Inflammatory macrophage (primary cell): ENCODE results near the gene PDE4D.

Source experiments
- DNase-seq, 2 donors: peaks; one replicate each; pipeline ENCODE4 v3.0.0-alpha.2; 2020 to 2022

PDE4D gene

DNA sequence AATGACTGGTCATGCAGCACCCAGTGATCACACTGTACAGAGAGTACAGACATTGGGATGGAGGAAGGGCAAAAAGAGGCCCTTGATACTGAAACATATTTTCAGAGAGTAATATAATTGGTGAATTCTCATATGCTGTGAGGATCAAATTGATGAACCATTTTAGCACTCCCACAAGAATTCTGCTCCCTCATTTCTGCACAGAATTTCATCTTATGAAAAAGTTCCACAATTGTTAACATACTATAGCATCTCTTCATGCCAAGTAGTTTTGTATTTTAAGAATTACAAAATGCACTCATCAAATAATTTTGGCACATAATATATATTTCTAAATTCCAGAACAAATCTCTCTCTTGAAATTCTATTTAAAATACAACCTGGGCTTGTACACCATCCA lies 351.2 kb downstream of the PDE4D start:
- DNase-seq, result no peak

DNA sequence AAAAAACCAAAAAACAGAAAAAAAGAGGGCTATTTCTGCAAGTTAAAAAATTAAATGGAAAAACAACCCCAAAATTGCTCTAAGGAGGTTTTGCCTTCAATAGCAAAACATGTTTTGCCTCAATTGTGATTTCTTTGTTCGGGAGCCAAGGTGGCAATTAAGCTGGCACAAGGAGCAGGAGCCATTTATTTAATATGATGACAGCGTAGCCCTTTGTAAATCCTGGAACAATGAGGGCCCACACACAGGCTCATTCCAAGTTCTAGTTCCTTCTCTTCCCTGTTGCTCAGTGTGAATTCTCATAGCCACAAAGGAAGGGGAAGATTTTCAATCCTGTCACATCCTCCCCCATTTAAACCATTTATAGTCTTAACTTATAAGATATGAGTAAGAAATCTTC lies 353.2 kb downstream of the PDE4D start:
- DNase-seq, result no peak

DNA sequence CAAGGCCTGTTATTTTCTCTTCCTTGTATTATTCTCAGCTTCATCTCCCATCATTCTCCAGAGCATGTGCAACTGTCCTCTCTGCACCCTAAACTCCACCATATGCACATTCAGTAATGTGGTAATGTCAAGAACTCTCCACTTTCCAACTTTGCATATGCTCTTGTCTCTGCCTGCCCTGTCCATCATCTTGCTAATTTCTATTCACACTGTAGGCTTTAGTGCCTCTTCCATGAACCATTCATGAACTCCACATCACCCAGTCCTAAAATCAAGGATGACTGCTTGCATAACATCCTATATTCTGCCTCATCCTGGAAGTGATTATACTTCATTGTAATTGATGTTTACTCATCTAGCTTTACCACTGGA lies 354.8 kb downstream of the PDE4D start:
- no peak for DNase-seq

DNA sequence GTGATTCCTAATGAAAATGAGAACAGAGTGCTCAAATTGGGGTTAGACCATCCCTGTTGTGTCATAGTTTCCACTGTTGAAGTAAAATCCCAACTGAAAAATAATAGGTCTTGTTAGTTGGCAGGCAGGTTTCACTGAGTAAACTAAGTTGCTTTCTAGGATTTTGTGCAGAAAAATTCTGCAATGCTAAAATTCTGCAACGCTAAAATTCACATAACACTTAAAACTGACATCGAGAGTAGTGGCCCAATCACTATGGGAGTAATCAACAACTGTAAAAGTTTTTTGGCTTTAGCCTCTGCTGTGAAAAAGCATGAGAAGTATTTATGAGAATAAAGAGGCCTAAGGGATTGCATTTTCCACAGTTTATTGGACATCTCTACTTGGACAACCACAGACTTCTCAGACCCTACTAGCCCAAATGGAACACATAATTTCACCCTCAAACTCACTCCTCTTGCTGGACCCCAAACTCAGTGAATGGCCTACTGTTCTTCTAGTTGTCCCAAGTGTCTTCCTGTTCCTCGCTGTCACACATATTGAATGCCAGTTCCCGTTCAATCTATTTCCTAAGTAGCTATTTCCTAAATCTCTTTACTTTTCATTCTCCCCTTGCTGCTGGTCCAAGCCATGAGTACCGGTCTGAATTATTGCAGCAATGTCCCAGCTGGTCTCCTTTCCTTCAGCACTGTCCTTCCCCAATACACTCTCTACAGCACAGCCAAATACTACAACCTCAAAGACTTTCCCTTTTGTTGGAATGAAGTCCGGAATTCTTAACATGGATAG lies 355.4 kb downstream of the PDE4D start:
- DNase-seq, result no peak

DNA sequence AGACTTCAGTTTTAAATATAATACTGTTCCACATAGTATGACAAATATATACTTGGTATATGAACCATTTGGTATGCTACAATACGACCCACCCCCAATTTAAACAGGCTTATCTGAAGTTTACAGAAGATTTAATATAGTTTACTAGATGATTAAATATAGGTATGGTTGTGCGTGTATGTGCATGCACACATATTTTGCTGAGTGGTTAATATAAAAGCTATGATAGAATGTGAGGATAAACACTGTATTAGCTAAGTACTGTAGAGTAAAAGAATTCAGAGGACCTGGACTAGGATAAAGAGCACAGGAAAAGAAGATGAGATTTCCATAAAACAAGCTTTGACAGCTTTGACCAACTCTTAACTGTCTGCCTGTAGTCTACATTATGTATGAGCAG lies 356.7 kb downstream of the PDE4D start:
- DNase-seq, result no peak

DNA sequence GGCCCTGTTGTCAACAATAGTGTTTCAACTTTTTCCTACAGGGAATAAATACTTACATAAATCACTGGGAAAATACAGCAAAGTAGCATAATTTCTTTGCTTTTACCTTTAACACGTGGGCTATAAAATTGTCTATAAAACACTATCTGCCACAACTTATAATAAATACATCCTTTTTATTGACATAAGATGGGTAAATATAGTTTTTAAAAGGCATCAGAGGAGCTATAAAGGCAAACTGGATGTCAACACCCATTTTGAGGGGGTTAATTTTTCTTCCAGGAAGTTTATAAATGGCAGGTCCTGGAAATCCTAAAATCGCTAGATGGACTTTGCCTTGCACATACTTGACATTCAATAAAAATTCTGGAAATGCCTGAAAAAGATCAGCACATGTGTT lies 358.0 kb downstream of the PDE4D start:
- no peak for DNase-seq

DNA sequence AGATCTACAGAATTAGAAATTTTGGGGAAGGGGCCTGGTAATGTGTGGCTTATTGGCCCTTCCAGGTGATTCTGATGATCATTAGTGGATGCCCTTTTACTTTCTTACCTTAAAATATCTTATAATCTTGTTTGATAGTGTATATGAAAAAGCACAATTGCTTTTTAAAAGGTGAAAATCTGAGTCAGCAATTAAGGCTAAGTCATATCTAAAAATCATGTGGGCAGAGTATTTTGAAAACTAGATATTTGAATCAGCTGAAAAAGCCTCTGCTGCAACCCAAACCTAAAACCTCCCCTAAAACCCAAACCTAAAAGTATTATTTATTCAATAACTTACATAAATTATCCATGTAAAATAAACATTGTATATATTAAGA lies 359.8 kb downstream of the PDE4D start:
- no peak for DNase-seq

DNA sequence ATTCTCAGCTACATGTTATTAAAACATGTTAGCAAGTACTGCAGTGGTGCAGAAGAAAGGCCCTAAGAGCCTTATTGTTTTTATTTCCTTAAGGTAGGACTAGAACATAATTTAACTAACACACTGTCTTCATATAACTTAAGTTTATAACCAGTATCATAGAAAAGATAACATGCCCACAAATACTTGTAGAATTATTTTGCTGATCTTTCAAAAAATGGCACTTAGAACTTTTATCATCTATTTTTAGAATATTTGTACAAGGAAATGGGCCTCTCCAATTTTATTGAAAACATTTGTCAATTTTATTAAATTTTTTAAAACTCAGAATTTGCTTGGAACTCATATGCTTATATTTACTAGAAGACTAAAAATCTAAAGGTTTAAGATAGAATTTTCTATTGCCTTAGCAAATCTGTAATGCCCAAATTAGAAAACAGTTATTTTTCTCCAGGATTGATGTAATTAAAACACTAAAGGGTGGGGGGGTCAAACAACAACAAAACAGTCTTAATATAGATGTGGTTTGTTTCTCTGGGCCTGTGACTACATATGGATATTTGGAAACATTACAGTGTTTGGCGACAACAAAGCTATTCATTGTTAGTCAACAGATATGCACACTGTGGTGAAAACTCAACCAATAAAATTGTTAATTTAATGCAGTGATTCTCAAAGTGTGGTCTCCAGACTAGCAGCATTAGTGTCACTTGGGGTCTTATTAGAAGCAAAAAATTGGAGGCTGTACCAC lies 360.4 kb downstream of the PDE4D start:
- DNase-seq, result no peak

DNA sequence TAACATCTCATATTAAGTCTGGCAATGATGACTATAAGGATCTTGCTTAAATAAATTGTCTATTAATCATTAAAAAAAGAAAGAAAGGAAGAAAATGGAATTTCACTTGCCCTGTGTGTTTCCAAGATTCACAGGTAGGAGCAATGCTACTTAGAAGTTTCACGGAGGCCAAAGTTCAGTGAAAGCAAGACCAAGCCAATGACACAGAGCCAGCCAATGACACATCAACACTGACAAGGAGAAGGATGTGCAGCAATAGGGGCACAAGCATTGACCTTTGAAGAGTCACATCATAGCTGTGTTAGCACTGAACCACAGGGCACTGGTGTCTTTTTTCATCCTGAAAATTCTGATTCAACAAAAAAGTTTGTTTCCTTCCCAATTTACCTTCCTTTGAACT lies 364.3 kb downstream of the PDE4D start:
- DNase-seq, result no peak

DNA sequence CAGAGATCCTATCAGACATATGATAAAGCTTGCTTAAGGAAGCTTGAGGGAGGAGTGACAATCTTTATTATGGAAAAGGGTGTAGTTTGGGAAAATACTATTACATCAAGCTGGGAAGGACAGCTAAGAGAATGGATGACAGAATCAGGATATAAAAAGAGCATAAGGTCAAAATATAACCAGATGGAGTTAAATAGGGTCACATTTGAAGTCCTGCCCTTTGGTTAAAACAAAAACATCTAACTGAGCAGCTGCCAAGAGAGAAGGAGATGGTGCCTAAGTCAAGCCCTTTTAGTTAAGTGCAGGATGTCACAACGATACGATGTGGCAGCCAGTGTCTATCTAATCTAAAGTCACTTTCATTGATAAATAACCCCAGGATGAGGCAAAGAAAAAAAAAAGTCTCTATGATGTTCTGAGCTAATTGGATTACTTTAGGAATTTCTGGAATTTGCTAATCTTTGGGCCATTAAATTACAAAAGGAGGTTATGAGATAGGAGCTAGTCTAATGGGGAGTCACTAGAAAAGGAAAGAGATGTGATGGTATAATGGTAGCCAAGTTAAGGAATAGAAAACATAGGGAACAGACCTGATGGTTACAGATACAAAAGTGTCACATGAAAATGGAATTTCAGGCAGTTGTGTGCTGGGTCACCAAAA lies 365.2 kb downstream of the PDE4D start:
- DNase-seq, result no peak

DNA sequence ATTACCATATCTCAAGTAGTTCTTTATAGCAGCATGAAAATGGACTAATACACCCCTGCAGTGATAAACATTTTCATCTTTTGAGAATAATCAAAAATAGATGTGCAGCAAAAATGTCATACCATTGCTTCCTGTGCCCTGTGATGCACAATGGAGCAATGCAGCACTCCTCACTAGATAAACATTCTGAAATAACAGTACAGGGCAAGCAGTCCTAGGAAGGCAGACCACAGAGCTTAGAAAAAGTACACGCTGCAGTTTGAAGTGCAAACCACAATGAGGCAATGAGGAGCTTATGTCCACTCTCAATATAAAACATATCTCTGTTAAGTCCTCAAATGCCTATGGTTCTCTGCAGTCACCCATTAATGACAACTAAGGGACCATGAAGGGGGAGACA lies 367.6 kb downstream of the PDE4D start:
- DNase-seq, result no peak

DNA sequence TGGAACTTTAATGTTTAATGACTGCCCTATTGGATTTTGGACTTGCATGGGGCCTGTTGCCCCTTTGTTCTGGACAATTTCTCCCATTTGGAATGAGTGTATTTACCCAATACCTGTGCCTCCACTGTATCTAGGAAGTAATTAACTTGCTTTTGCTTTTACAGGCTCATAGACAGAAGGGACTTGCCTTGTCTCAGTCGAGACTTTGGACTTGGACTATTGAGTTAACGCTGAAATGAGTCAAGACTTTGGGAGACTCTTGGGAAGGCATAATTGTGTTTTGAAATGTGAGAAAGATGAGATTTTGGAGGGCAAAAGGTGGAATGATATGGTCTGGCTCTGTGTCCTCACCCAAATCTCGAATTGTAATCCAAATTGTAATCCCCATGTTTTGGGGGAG lies 368.2 kb downstream of the PDE4D start:
- DNase-seq, result no peak

DNA sequence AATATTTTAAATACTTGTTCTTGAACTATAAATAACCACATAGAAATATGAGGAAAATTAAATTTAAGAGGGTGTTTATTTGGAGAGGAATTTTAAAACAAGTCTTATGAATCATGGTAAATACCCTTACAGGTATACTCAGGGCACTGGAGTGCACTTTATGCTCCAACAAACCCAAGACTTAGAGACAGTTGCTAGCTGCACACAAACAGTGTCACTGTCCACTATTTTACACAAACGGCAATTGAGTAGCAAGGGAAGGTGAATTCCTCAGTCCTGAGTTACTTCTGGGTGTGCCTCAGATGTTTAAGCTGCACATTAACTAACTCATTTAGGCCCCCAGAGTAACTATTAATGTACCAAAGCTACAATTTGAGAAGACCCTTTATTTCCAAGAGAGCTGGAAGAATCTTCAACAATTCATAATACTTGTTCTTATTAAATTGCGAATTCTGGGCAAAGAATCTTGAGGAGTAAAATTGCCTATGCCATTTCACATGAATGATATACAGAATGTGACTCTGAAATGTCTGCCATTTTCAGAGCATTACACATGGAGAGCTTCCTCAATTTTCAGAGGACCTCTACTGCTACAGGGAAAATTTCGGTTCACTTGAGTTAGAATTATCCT lies 371.2 kb downstream of the PDE4D start:
- no peak for DNase-seq

DNA sequence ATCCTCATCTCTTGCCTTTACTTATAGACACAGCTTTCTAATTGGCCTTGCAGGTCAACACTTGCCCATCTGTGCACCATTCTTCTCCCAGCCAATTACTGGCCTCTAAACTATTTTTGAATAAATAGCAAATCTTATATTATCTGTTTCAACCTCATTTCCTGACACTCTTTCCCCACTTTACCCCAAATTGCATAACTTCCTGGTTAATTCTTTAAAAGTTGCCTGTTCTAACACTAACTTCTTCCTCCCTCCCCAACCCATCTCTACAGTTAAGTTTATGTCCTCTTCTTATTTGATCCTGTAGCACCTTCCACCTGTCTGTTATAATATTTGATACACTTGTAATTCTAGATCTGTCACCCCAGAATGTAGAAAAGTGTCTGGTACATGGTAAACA lies 372.1 kb downstream of the PDE4D start:
- peak in 1 of 2 donors; percentile 19 for DNase-seq

DNA sequence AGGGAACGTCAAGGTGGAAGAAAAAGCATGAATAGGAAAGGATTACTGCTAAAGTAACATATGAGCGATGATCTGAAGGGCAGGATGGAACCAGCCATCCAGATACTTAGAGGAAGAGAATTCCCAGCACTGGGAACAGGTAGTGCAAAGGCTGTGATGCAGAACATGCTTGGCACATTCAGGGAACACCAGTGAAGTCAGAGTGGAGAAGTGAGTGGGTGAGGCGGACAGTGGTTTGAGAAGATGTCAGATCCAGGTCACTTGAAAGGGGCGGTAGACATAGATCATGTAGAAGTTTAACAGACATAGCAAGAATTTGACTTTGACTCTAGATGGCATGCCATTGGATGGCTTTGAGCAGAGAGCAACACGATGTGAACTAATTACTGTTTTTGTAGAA lies 374.2 kb downstream of the PDE4D start:
- no peak for DNase-seq

DNA sequence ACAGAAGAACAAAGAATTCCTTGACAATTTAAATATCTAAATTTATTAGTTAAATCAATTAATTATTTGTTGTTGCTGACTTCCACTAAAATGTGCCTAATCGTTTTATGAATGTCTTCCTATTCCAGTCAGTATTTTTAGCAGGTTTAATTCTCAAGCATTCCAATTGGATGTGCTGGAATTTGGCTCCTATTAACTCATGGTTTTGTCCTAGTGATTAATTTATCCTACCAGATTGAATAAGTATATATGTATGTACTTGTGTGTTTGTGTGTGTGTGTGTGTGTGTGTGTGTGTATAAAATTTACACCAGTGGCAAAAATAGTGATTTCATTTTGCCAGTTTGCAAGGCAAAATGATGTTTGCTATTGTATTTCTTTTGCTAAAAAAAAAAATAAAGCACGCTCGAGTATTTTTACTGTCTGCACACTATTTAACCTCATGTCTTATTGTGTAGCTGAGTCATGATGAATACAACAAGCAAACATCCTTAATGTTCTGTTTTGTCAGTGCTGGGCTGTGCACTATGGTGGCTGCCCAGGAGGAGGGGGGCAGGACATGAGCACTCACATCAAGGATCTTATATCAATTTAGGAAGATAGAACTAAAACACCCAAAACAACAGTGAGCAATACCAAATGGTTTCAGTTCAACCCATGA lies 375.5 kb downstream of the PDE4D start:
- no peak for DNase-seq

DNA sequence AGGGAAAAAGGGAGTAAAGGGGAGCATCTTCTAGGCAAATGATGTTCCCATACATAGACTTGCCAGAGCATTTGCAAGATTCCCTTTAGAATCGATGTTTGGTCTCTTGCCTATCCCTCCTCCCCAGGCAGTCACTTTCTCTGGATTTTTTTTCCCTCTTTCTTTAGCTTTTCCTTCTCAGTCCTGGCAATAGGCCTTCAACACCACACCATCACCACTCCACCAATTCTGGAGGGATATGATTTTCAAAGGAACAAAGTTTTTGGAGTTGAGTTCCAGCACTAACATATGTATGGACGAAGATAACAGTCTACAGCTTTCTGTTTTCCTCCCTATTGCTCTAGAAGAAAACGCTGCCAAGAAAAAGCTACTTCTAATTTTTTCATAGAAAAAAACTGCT lies 377.4 kb downstream of the PDE4D start:
- DNase-seq, result no peak

DNA sequence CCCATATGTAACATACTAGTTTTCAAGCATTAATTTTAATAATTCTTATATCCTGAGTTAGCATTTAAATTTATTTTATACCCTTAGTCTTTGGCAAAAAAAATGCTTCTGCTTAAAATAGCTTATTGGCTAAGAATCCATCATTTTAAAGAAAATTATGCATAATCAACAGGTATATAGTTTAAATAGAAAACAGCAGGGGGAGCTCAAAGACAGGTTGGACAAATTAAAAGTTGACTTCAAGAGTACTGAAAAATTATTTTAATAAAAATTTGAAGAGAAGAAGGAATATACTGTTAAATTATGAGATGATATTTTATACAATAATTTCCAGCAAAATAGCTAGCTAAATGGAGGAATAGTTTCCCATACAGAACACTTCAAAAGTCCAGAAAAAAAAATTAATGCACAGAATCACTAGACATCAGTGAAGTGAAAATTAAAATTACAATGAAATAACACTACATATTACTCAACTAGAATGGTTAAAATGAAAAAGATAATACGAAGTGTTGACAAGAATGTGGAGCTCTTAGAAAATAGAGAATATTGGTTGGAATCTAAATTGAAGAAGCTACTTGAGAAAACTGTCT lies 387.1 kb downstream of the PDE4D start:
- peak; percentile 6 to 37 for DNase-seq

DNA sequence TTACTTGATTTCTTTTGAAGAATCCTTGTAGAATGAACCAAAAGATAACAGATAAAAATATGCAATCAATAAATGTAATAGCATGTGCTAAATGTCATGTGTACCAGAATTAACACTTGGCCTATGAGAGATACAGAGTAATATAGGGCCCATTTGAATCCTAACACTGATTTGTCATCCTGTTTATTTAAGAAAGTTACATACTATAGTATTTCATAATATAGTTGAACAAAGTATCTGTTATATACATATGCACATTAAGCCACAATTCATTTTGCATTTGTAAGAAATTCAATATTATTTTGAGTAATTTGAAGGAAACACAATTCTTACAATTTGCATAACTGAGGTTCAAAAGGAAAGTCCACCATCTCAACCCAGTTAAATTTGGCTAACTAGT lies 389.5 kb downstream of the PDE4D start:
- no peak for DNase-seq

DNA sequence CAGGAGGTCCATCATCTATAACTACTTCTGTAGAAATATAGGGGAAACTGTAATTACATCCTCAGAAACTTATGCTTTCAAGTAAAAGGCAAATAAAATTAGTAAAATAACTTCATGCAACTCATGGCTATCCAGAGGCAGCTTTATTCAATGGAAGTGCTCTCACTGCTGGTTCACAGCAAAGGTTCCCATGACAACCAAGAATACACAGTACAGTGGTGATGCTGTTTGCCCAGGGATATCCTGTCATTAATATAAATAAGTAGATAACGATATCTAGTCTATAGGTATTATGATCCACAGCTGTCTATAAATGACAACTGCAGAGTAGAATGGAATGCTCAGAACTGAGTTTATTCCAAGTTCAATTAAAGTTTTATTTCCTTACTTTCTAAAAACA lies 390.3 kb downstream of the PDE4D start:
- DNase-seq, result no peak

DNA sequence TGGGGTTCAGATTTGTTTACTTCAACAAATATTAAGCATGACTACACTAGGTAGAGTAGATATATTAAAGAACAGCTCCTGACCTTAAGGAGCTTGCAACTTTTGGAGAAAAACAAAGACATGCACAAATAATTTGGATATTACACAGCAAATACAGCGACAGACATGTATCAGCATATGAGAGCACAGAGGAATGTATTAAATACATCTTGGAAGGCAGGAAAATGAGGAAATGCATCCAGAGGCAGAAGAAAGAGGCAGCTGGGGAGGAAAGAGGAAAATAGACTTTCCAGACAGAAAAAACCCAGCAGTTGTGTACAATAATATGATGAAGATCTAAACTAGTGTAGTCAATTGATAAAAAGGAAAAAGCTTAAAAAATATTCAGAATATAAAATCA lies 392.2 kb downstream of the PDE4D start:
- no peak for DNase-seq

DNA sequence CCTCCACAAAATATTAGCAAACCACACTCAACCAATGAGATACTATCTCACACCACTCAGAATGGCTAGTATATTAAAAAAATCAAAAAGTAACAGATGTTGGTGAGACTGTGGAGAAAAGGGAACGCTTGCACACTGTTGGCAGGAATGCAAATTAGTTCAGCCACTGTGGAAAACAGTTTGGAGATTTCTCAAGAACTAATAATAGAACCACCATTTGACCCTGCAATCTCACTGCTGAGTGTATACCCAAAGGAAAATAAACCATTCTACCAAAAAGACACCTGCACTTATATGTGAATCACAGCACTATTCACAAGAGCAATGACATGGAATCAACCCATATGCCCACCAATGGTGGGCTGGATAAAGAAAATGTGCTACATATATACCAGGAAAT lies 393.5 kb downstream of the PDE4D start:
- no peak for DNase-seq

DNA sequence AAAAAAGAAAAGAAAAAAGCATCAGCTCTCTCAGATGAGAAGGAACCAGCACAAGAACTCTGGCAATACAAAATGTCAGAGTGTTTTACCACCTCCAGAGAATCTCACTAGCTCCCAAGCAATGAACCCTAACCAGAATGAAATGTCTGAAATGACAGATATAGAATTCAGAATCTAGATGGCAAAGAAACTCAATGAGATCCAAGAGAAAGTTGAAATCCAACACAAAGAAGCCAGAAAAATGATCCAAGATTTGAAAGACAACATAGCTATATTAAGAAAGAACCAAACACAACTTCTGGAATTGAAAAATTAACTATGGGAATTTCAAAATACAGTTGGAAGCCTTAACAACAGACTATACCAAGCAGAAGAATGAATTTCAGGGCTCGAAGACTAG lies 396.3 kb downstream of the PDE4D start:
- DNase-seq, result no peak
